GM18861 (cell line): Measurements from ENCODE around the gene RRM2.

Source experiments
- ATAC-seq: cut with Tn5 transposase; IDR thresholded peaks from one replicate; pipeline ENCODE4 v1.9.1; 2021; ENCODE audit not compliant: unreplicated experiment

Gene RRM2

DNA sequence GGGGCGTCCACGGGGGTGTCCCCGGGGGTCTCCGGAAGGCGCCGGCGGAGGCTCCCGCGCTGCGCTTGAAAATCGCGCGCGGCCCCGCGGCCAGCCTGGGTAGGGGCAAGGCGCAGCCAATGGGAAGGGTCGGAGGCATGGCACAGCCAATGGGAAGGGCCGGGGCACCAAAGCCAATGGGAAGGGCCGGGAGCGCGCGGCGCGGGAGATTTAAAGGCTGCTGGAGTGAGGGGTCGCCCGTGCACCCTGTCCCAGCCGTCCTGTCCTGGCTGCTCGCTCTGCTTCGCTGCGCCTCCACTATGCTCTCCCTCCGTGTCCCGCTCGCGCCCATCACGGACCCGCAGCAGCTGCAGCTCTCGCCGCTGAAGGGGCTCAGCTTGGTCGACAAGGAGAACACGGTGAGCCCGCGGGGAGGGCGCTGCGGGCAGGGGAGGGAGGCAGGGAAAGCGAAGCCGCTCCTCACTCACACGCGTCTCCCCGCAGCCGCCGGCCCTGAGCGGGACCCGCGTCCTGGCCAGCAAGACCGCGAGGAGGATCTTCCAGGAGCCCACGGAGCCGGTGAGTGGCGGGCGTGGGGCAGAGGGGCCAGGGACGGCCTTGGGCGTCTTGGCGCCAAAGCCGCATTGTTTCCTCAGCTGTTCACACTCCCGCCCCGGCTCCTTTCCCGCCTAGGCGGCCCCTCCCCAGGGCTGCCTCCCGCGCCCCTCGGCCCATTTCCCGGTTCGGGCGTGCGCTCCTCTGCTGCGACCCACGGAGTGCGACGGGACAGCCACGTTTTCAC is at the start of gene RRM2:
TSS of gene RRM2 (plus strand) at position 240 of the 781 bp plus-strand sequence. CDS start at position 300, 60 bp downstream.
- ATAC-seq = peak; percentile 46

DNA sequence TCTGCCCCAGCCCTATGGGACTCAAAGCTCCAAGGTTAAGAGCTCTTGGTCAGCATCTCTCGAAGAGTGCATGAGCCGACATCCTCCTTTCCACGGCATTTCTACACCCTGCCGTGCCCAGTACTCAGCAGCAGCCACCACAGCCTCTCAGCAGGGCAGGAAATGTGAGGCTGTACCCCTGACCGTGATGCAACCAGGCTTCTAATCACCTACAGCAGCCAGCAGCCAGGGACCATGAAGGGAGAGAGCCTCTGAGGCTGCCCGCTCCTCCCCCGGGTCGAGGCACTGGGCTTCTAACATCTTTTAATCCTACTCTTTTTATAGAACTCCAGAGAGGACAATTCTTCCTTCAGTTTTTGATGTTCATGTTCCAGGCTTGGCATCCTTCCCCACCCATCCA is 48.8 kb upstream of the RRM2 start:
- no peak for ATAC-seq

DNA sequence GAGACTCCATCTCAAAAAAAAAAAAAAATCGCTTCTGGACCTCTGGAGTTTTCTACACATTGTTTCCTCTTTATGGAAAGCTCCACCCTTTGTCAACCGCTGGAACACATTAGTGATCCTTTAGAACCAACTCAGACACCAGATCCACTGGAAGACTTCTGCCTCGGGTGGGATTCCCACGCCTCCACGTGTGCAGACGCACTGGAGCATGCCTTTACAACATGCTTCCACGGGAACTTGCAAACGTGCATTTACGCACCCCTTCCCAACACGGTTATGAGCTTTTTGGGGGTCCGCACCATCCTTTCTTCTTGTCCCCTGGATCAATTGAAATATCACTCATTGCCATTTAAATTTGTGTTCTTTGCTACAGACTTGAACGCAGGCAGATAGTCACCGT is 47.4 kb upstream of the RRM2 start:
- no peak for ATAC-seq

DNA sequence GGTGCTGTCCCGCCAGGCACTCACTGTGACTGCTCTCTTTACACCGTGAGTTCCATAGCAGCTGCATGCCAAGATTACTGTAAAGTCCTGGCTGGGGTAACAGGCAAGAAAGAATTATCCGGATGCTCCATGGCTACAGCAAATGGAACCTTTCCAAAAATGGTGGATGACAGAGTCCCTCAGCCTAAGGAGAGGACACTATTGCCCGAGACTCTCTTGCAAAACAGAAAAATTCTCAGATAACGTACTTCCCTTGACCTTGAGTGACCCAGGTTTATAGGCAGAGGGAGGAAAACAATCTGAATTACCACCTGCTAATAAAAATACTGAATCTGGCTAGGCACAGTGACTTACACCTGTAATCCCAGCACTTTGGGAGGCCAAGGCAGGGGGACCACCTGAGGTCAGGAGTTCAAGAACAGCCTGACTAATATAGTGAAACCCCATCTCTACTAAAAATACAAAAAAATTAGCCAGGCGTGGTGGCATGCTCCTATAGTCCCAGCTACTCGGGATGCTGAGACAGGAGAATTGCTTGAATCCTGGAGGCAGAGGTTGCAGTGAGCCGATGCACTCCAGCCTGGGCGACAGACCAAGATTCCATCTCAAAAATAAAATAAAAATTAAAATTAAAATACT is 46.8 kb upstream of the RRM2 start:
- no peak for ATAC-seq

DNA sequence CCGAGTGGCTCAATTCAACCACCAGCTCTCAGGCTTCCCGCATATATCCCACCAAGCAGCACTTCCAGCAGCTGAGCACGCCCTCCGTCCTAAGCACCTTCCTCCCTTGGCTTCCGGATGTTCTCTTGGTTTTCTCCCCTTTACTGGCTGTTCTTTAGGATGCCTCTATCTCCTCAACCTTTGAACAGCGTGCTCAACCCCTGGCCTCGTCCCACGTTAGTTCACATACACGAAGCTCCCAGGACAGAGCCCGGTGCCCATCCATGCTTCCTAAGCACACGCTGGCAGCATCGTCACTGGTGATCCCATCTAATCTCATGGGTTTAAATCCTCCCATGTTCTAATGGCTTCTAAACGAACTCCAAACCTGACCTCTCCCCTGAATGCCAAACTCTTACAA is 46.0 kb upstream of the RRM2 start:
- ATAC-seq = no peak

DNA sequence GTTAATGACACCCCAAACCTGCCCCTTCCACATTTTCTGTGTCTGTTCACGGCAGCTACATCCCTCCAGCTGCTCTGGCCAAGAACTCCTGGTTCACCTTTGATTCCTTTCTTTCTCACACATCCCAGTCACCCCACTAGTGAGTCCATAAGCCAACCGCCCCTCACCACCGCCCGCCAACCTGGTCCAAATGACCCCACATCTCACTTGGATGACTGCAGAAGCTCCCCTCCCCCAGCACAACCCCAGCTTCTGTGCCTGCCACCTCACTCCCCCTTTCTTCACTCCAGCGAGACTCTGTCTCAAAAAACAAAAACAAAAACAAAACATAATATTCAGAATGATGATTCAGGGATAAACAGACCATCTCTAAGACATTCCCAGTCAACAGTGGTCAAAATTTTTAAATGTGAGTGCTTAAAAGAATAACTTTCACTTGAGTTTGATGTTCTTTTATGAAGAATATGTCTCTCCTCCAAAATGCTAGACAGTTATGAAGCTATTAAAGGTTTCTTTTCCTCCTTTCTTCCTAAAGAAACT is 45.5 kb upstream of the RRM2 start:
- no peak for ATAC-seq

DNA sequence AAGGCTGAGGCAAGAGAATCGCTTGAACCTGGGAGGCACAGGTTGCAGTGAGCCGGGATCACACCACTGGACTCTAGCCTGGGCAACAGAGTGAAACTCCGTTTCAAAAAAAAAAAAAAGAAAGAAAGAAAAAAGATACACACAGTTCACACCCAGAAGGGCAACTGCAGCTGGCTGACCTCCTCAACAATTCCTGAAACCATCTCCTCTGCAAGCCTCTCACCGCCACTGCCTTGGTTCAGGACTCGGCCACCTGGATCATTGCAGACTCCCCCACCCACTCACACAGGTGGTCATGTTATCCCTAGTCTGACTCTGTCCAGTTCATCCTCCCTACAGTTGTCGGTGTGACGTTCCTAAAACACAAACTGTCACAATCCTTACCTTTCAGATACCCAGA is 44.5 kb upstream of the RRM2 start:
- no peak for ATAC-seq

DNA sequence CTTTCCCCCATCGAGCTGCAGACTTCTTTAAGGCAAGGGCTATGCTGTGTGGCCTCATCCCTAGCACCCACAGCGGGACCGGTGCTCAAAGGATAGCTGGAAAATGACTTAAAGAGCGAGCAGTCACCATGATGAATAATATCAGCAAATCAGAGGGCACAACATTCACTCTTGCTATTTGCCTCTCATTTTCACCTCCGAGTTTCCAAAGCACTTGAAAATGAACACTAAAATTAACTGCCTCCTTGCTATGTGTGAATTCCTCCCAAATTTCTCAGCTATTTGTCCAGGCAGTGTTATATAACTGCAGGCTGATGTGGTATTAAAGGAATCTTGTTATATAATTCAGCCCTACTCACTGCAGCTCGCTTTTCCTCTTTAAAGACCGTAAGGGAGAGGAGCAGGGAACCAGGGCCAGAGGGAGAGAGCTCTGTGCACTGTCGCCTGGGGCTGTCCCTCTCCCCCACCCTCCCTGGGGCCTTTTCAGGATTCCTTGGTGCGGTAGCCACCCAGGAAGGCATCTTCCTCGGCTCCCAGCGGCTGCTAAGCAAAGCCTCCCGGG is 43.8 kb upstream of the RRM2 start:
- no peak for ATAC-seq

DNA sequence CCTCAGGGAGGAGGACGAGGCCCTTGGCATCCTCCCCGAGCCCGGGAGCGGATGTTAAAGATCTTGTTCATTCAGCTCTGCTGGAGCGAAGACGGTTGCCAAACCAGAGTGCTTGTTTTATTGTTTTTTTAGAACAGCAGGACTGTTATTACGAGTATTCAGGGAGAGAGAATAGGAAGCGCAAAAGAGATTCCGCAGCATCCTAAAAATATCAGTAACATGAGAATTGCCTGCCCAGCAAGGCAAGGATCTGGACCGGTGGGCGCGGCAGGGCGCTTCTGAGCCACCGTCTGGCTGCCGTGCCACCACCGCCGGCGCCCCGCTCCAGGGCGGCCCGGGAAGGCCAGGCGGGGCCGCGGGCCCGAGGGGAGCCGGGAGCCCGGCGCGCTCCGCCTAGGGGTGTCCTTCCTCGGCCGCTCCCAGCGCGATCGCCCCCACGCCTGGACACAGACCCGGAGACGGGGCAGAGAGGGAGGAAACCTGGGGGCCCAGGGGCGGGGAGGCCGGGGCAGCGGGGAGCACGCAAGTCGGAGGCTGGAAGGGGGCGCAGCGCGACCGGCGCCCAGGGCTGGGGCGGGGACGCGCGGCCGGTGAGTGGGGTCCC is 43.2 kb upstream of the RRM2 start:
- peak; percentile 3 for ATAC-seq

DNA sequence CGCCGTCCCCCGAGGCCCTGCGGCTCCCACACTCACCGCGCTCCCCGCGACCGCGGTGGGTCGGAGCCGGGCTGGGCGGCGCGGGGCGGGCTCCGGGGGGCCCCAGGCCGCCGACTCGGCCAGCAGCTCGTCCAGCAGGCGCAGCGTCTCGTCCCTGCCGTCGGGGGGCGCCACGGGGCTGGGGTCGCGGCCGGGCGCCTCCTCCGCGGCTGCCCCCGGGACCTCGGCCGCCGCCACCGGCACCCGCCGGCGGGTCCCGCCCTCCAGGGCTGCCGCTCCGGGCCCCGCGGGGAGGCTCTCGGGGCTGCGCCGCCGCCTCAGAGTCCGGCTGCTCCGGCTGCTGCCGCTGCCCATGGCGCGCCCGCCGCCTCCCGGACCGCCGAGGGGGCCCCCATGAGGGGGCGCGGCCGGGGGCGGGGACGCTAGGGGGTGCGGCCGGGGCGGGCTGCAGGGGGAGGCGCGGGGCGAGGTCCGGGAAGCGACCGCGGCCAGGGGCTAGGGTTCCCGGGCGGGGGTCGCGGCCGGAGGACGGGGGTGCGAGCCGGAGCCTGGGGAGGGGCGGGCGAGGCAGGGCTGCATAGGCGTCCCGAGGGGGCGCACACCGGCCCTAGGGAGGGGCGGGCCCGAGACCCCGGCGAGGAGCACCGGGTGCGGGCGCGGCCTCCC is 42.5 kb upstream of the RRM2 start, which contains the start of gene CYS1:
TSS of gene CYS1 (minus strand) at position 542 of the 666 bp plus-strand sequence. CDS start at position 354, 188 bp downstream.
- peak; percentile 19 for ATAC-seq

DNA sequence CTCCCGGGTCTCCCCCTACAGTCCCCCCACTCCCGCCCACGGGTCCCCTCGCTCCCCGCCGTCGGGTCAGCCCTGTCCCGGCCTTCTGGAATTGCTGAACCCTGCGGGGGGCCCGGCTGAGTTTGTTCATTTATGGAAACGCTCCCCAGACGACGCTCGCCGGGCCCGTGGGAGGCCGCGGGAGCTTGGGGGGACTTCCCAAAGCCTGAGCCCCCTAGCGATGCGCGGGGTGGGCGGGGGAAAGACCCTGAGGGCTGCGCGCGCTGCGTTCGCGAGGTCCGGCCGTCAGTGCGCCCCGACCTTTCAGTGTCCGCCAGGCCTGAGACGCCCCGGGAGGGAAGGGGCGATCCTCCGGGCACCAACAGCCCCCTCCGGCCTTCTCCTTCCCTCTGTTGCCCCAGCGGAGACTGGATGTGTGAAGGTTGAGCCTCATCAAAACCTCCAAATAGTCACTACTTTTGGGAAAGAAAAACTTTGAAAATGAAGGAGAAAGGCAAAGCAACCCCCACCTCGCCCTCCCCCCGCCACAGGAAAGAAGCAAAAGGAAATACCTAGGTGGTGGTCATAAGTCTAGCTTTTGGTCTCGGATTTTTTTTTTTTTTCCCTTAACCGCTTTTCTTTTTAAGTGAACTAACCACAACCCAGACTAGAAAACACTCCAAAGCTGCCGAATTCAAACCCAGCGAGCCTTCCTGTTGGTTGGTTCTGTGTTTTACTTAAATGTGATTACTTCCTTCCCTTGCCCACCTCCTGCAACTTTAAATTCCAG is 41.8 kb upstream of the RRM2 start:
- peak; percentile 1 for ATAC-seq

DNA sequence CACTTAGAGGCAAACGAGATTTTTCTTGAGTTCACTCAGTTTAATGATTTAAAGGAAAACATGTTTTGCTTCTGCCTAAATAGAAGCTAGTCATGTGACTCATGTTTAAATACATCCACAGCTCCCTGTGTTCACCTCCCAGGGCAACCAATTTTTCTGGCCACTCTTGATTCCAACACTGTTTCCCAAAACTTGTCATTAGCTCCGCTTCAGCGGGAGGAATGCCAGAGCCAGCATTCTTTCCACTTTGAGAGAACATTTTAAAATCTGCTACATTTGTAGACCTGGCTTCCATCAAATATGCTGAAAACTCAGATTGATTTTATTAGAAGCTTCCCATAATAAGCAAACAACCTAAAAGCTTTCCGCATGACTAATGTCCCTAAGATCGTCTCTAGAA is 39.5 kb upstream of the RRM2 start:
- ATAC-seq = no peak

DNA sequence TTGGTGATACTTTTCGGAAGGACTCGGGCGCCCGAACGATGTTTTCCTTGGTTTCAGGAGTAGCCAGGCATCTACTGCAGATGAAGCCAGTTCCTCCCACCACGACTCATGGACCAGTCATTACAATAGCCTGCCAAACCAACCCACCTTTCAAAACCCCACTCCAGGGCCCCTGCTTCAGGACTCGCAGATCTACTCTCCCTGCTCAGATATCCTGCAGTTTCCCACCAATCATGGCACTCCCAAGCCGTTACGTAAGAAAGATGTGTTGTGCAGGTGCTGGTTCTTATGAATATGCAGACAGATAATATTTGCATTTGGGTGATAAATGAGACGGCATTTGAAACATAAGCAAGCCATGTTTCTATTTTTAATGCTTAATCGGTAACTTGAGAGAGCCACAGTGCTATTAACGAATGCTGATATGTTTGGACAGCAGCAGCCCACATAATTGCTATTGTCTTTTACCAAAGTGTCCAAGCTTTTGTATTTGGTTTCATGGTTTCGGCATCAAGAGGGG is 38.8 kb upstream of the RRM2 start:
- ATAC-seq = peak; percentile 44

DNA sequence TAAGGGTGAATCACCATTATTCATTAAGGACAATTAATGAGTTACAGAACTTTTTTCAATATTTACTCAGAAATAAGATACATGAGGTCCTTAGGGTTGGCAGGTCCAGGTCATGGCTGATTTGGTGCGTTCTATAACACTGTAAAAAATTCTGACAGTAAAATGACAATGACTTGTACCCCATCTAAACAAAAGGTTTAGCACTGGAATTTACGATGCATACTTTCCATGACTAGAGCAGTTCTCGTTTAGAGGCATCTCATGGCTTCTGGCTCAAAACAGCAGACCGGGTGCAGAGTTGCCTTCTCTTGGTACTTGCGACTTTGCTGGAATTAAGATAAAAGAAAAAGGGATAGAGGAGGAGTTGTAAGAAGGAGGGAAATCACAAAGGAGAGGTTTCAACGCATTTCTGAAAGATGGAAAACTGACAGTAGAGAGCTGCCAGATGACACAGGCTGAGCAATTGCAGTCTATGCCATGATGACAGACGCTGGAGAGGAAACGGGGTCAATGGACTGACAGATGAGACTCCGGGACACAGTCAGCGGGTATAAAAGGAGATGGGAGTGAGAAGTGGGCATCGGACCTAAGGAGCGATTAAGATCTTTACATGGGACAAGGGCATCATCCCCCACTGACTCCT is 38.2 kb upstream of the RRM2 start:
- ATAC-seq = no peak

DNA sequence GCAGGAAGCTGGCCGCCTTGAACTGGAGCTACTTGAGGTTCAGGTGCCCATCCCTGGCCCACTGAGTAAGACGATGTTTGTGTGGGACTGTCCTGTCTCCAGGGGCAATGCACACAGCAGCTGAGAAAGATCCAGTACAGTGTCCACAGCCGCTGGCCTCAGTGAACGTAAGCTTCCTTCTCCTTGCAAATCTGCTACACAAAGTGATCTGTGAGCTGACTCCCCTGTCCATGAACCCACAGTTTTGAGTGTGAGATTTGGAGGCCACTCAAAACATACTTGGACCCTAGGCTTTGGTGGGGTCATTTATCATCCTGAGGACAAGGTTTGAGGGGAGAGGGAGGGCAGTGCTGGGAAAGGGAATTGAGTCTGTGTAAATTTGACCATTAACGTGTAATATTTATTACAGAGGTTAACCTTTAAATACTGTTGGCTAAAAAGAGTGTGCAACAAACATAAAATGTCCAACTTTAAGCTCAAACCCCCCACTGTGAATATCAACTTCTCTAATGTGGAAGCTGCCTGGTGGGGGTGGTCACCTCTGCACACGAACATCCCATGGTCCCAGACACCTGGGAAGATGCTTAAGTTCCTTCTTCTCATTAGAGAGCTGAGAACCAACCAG is 37.4 kb upstream of the RRM2 start:
- ATAC-seq = no peak

DNA sequence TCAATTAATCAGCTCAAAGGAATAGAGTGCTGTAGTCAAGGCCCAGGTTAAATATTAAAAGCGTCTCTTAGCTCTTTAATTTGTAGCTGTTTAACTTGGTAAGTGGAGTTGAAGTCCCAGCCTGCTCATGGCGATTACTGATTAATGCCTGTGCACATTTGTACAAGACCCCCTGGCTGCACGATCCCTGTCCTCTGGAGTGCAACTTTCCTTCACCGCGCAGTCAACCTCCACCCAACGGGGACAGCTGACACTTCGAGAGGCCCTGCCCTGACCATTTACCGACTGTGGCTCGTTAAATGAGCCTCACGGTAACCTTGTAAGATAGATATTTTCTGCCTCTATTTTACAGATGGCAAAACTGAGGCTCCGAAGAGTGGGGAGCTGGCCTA is 36.9 kb upstream of the RRM2 start:
- no peak for ATAC-seq

DNA sequence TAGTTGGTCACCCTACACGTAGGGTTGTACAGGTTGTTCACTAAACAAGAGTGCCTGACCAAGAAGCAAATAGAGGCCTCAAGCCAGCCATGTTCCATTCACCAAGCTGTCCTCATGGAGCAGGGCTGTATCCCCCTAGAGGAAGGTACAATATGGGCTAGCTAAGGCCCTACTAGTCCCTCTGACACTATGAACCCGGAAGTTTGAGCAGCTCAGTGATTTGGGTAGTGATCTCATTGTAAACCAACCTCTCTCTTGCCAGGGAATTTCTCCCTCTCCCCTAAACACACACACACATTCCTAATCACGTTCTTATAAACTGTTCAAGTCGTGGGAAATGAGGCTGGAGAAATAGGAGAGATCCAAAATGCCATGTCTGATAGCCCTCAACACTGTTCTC is 35.6 kb upstream of the RRM2 start:
- no peak for ATAC-seq

DNA sequence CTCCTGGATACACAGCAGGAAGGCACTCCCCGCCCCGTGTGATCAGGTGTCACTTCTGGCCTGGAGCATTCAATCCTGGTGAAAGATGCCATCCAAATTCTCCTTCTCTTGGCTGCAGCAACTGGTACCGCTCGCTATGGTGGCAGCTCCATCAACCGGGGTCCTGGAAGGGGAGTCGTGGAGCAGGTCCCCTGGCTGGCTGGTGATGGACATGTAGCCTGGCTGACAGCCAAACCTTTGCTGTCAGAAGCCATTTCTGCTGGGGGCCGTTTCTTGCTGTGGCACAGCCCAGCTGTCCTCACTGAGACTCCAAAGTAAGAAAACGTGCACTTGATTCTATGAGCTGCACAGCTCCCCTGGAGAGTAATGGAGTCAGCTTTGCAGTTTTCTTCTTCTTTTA is 35.2 kb upstream of the RRM2 start:
- no peak for ATAC-seq

DNA sequence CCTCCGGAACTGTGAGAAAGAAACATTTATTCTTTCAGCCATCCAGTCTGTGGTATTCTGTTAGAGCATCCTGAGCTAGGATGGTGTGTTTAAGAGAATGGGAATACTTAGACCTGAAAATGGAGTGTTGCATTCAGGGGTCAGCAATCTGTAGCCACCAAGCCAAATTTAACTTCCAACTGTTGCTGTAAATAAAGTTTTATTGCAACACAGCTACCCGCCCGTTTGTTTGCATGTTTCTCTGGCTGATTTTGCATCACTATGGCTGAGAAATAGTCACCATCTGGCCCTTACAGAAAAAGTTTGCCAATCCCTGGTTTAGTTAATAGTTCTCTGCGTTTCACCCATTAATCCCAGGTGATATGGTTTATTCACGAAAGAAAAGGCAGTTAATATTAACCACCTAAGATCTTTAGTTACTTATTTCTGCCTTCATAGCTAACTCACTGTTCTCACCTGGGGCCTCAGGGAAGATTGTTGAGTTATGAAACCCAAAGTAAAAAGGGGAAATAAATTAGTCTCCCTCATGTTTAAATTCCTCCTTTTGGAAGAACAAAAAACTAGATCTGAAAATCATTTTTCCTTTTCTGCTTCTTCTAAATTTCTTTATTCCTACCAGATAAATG is 32.9 kb upstream of the RRM2 start:
- peak; percentile 62 for ATAC-seq
